NCI-H128 (cell line): Measurements from ENCODE around the gene IBA57.
A peak's percentile ranks its signal among the peaks of the same experiment; 100 is the strongest.

Source experiments
- DNase-seq: peaks from one replicate; lab custom pipeline; 2025; ENCODE audit not compliant: unreplicated experiment; lab: John Stamatoyannopoulos, UW

IBA57 gene

DNA sequence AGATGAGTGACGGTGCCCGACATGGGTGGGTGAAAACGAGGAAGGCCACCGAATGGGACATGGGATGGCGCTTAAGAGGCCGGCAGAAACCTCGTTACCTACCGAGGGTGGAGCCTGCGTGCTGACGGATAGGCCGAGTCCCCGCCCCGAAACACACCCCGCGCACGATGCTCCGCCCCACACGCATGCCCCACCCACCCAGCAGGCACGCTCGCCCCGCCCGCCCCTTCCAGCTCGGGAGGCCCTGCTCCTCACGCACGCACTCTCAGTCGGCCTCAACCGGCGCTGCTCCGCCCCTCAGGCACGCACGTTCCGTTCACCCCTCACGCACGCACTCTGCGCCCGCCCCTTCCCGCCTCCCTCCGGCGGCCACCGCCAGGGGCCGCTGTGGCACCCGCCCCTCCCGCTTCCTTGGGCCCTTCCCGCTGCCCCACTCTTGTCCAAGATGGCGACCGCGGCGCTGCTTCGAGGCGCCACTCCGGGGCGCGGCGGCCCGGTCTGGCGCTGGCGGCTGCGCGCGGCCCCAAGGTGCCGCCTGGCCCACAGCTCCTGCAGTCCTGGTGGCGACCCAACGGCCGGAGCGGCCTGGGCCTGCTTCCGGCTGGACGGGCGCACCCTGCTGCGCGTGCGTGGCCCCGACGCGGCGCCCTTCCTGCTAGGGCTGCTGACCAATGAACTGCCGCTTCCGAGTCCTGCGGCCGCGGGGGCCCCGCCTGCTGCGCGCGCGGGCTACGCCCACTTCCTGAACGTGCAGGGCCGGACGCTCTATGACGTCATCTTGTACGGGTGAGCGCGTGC is at the start of gene IBA57:
IBA57 (plus strand) TSS at position 433 of the 798 bp plus-strand sequence; CDS start at position 446, 13 bp downstream.
- DNase-seq = peak; percentile 95

GRCh38 chr1:228117335-228117734 is 48.3 kb upstream of the IBA57 start:
- no peak for DNase-seq

DNA sequence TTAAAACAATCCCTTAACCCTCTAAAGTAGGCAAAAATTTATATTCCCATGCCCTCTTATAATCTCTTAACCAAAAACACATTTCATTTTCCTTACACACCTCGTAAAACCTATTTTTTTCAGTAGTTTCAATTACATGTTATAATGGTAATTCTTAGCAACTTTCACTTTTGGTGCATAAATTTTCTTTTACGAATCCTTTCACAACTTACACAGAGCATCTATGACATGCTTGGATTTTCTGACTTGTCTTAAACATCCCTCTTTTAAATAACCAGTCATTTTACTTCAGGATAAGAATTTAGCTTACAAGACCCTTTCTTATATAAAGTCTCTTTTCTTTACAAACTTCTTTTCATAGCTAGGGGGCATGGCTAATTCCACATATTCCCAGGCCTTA is 47.6 kb upstream of the IBA57 start:
- no peak for DNase-seq

DNA sequence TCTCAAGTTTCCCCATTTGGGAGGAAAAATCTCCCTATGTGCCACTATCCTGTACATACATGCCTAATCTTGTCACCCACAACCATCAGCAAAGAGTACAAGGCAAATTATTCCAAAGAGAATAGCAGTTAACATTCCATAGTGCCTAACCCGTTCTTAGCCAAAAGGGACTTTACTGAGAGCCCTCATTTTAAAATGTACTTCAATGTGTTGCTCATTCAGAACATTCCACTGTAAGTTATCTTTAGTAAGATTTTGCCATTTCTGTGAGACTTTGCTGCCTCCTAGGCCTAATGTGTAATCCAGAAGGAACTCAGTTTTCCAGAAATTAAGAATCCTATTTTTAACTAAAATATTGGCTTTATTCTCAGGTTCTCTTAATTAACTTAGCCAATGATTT is 45.3 kb upstream of the IBA57 start:
- DNase-seq = no peak

GRCh38 chr1:228120857-228121489 is 44.6 kb upstream of the IBA57 start:
- DNase-seq = no peak

DNA sequence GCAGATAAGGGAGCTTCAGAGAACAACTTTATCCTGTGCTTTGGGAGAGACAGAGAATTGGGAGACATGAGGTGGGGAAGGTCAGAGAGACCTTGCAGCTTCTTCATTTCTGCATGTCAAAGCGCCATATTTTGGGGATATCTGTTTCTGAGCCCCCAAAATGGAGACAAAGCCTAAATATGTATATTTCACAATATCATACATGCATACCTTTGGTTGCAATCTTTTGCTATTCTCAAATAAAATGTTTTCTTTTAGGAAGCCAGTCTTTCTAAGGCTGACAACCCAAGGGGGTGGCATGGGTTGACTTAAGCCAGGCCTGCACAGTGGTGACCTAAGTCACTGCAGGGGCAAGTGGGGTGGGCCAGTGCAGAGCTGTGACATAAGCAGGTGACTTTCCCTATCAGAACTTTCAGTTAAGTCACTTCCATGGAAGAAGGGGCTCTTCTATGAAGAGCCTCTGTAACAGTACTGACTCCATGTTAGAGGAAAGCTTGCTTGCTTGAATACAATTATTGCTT is 42.6 kb upstream of the IBA57 start:
- no peak for DNase-seq

DNA sequence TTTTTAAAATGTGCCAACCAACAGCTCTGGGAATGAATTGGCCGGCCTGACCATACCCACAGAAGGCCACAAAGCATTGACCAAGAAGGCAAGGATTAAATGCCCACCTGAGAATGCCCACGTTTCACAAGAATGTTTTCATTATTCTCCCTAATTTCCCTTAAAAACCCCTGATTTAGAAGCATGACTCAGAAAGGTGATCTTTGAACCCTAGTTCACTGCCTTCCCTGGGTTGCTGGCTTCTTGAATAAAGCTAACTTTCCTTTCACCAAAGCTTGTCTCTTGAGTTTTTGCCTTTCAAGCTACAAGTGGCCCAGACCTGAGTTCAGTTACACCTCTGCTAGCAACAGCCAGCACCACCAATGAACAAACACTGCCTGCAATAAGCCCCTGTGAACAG is 42.1 kb upstream of the IBA57 start:
- DNase-seq = no peak

- no peak for DNase-seq
Observed at GRCh38 chr1:228125185-228125584, 40.4 kb upstream of the IBA57 start.

DNA sequence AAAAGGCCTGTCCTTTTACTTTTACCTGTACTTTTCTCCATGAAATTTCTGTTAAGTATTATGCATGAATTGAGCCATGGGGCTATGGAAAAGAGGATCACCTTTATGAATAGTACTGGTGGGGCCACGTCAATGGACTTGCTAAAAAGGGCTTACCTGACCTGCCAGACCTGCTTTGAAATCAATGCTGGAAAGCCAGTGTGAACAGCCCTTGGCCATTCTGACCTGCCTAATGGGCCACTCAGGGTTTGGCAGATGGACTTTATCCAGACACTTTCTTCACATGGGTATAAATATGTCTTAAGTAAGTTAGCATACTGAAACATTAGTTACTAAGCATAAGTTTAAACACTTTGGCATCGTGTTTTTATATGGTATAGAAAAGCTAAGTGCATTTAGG is 33.8 kb upstream of the IBA57 start:
- no peak for DNase-seq

GRCh38 chr1:228134591-228134990 is 31.0 kb upstream of the IBA57 start:
- DNase-seq = no peak

DNA sequence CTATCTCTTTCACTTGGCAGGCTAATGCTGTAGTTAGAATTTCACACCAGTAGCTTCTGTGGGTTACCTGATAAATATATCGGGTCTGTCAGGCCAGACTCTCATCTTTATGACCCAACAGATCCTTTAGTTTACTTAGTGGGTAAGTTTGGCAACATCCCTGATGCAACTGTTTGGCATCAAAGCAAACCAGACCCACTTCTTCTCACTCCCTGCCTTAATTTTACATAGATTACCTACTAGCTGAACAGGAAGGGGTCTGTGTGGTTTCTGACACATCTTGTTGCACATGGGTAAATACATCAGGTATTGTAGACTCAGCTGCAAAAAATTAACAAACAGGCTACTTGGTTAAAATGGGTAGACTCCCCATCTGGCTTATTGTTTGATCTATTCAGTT is 28.7 kb upstream of the IBA57 start:
- no peak for DNase-seq

DNA sequence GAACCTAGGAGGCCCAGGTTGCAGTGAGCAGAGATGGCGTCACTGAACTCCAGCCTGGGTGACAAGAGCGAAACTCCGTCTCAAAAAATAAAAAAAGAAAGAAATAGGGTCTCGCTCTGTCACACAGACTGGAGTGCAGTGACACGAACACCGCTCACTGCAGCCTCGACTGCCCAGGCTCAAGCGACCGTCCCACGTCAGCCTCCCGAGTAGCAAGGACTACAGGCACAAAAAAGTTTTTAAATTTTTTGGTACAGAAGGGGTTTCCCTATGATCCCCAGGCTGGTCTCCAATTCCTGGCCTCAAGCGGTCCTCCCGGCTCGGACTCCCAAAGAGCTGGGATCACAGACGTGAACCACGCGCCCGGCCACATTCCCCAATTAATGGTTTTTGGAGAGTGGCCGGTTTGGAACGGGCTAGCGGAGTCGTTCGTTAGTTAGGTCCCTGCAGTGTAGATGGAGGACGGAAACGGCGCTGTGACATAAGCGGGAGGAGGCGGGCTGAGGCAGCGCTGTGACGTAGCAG is 26.1 kb upstream of the IBA57 start:
- no peak for DNase-seq

DNA sequence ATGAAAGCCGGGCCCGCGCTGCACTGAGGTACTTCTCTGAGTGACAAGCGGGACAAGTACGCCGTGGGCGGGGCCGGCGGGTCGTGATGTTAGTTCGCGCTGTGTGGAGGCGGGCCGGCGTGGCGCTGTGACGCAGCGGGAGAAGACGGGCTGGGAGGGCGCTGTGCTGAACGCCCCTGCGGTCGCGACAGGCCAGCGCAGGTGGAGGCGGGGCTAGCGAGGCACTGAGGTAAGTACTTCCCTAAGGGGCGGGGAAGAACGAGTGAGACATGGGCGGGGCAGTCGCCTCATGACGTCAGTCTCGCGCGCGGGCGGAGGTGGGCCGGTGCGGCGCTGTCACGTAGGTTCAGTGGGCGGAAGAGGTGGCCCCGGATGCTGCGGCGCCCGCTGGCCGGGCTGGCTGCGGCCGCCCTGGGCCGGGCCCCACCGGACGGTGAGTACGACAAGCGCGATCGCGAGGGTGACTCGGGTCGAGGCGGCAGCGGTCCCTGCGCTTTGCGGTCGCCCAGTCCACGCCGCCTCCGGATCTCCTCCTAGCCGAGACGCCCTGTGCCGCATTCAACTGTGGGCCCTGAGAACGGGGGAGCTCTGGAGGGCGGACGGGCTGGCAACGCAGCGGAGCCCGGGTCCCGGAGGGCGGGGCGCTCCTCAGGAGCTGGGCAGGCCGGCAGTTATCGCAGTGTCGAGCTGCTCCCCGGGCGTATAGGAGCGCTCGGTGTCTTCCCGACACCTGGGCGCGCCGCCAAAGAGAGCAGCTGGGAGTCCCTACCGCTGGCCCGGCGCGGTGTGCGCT is 25.5 kb upstream of the IBA57 start, which contains the start of gene GUK1:
GUK1 (plus strand) TSS at position 349 of the 793 bp plus-strand sequence; CDS start at position 373, 24 bp downstream.
- DNase-seq = peak; percentile 98

GRCh38 chr1:228140724-228141225 is 24.8 kb upstream of the IBA57 start:
- DNase-seq = no peak

GRCh38 chr1:228141226-228142044 is 24.2 kb upstream of the IBA57 start:
- no peak for DNase-seq

GRCh38 chr1:228142155-228142691 is 23.4 kb upstream of the IBA57 start:
- no peak for DNase-seq

DNA sequence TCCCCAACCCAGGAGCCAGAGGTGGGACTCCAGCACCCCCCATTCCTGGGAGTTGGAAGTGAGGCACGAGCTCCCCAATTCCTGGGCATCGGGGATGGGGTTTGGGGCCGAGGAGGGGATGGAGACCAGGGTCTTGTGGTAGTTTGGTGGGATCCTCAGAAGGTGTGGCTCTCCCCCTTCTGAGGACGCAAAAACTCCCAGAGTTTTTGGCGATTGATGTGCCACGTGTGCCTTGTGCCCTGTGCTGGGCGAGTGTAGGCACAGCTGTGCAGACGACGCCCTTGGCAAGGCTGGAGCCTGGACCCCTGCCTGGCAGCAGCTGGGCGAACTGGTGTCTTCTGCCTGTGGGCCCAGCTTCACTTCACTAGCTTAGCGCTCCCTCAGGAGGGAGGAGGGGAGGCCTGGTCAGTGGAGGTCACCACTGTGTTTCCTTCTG is 22.9 kb upstream of the IBA57 start:
- no peak for DNase-seq

DNA sequence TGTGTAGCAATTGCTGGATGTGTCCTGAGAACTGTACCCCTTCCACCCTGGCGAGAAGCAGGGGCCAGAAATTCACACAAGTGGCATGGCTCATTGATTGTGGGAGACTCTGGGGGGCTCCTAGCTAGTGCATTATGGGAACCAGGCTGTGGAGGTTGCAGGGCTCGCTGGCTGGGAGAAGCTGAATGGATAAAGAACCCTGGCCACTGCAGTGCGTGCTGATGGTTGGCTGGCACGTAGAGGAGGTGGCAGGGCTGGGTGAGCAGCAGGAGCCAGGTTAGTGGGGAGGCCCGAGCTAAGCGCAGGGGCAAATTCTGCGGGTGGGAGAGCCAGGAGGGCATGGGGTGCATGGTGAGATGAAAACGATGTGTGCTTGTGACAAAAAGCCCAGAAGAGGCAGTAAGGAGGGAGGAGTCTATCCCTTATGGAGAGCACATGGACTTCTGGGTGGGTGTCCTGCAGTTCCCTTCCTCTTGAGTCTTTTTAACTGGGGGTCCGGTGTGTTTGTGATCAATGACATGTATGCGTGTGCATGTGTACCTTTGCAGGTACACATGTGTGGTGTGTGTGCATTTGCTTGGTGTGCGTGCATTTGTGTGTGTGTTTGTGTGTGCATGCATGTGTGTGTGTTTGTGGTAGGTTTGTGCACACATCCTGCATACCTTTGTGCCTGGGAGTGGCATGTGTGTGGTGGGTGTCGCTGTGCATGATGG is 22.0 kb upstream of the IBA57 start:
- no peak for DNase-seq
